K562 (cell line): ENCODE measurements around the gene WDFY2. TPM values are rescaled to one million over a fixed set of nuclear protein-coding genes. Genes with fewer than 3 reads are reported as not detected.

Source experiments
- ATAC-seq: fragments of 200-7000 bp; cut with Tn5 transposase; 3 replicates; pipeline ENCODE4 v1.9.1; 2020; ENCODE audit warnings: moderate library complexity
- BruUV-seq: library from RNA; stranded (reverse); fragments of 400-500 nt; replicated peaks from 2 replicates; lab custom pipeline; 2021; lab: Mats Ljungman, UMichigan
- CTCF ChIA-PET: fragments of 300-600 bp; formaldehyde crosslinking; extraction: SDS; loops from one replicate; lab custom pipeline; 2021; ENCODE audit warnings: low intra/inter-chr PET ratio; lab: Yijun Ruan, JAX
- POLR2A ChIA-PET: fragments of 300-600, 350-650 bp; sonication (Branson Sonifier 250); formaldehyde crosslinking; extraction: SDS; loops from one replicate; lab custom pipeline; 2021; ENCODE audit warnings: antibody characterized with exemption, inconsistent platforms; lab: Yijun Ruan, JAX
- DNase-seq, 4 experiments: peaks; one replicate each; pipeline versions ENCODE4 v3.0.0 to v3.0.0-alpha.2; 2011 to 2018; ENCODE audit warnings: low spot score in 3 of 4, mixed read lengths in 3 of 4; ENCODE audit errors: extremely low read depth in 1 of 4
- FAIRE-seq: peaks from 2 replicates; lab custom pipeline; 2011; peaks lifted over from hg19 to GRCh38; lab: Jason Lieb, UNC
- H2AFZ ChIP-seq: 2 replicates; pipeline ENCODE4 v1.6.0; 2011; ENCODE audit warnings: low read depth, low read length, control low read depth, inconsistent platforms
- H3K27ac ChIP-seq: fragments of 200-600 bp; 3 replicates; pipeline ENCODE4 v1.8.0; 2011; ENCODE audit warnings: low read depth, mild to moderate bottlenecking, control low read depth, inconsistent platforms, low read length, moderate library complexity, mixed read lengths; ENCODE audit errors: extremely low read depth
- H3K27me3 ChIP-seq, 2 experiments: fragments of 300-600 bp in 1 of 2; 2 replicates in 1 of 2; 3 replicates in 1 of 2; pipeline versions ENCODE4 v1.6.0 to v1.8.0; 2011; ENCODE audit warnings: inconsistent platforms in 2 of 2, low read length in 2 of 2, mild to moderate bottlenecking in 1 of 2, mixed read lengths in 1 of 2, moderate library complexity in 1 of 2; ENCODE audit not compliant: control insufficient read depth in 2 of 2, insufficient read depth in 2 of 2
- H3K36me3 ChIP-seq: fragments of 300-600 bp; 3 replicates; pipeline ENCODE4 v1.8.0; 2011; ENCODE audit warnings: mild to moderate bottlenecking, low read length, inconsistent platforms; ENCODE audit not compliant: control insufficient read depth, insufficient read depth
- H3K4me1 ChIP-seq, 2 experiments: fragments of 200-600 bp in 1 of 2; replicated peaks in 1 of 2; 2 replicates in 1 of 2; 3 replicates in 1 of 2; pipeline versions ENCODE4 v1.5.1 to v1.8.0; 2011; ENCODE audit warnings: inconsistent platforms in 2 of 2, low read length in 2 of 2, mild to moderate bottlenecking in 1 of 2, mixed read lengths in 1 of 2, moderate library complexity in 1 of 2; ENCODE audit not compliant: control insufficient read depth in 2 of 2, insufficient read depth in 2 of 2
- H3K4me2 ChIP-seq: 2 replicates; pipeline ENCODE4 v1.6.1; 2011; ENCODE audit warnings: low read length, control low read depth, inconsistent platforms, mixed read lengths; ENCODE audit not compliant: insufficient read depth
- H3K4me3 ChIP-seq: fragments of 200-600 bp; sonication (generic), shearing (Covaris generic); 2 replicates; pipeline ENCODE4 v1.5.1; 2016; ENCODE audit warnings: control low read depth, inconsistent platforms
- H3K79me2 ChIP-seq: fragments of 200-600 bp; 3 replicates; pipeline ENCODE4 v1.8.0; 2011; ENCODE audit warnings: low read length, inconsistent platforms; ENCODE audit not compliant: control insufficient read depth, insufficient read depth
- H3K9ac ChIP-seq, 2 experiments: 2 replicates each; pipeline versions ENCODE4 v1.6.0 to v1.6.1; 2011; ENCODE audit warnings: low read depth in 2 of 2, low read length in 2 of 2, control low read depth in 1 of 2, inconsistent platforms in 1 of 2, mild to moderate bottlenecking in 1 of 2, mixed read lengths in 1 of 2; ENCODE audit not compliant: insufficient read depth in 1 of 2
- H3K9me1 ChIP-seq: one replicate; pipeline ENCODE4 v1.6.0; 2011; ENCODE audit warnings: inconsistent platforms, mild to moderate bottlenecking, low read length, moderate library complexity; ENCODE audit not compliant: control insufficient read depth, insufficient read depth
- H3K9me3 ChIP-seq: replicated peaks from 2 replicates; pipeline ENCODE4 v1.5.1; 2011; ENCODE audit warnings: low read depth, low read length, inconsistent platforms; ENCODE audit not compliant: control insufficient read depth, insufficient read depth
- H4K20me1 ChIP-seq: replicated peaks from 2 replicates; pipeline ENCODE4 v1.6.1; 2011; ENCODE audit warnings: low read length, inconsistent platforms, mixed read lengths; ENCODE audit not compliant: control insufficient read depth, insufficient read depth
- DIDO1 ChIP-seq: fragments of 450-650 bp; IDR thresholded peaks from 2 replicates; pipeline ENCODE4 v1.6.1; 2016; ENCODE audit warnings: low read depth, missing biosample characterization, missing genetic modification characterization
- KAT7 ChIP-seq: sonication (generic); formaldehyde crosslinking; IDR thresholded peaks from 2 replicates; pipeline ENCODE4 v1.8.0; 2022; ENCODE audit warnings: missing genetic modification reagents, mild to moderate bottlenecking, borderline replicate concordance
- PTTG1 ChIP-seq: fragments of 450-650 bp; IDR thresholded peaks from 2 replicates; pipeline ENCODE4 v1.6.1; 2016; ENCODE audit warnings: low read depth, mild to moderate bottlenecking, missing genetic modification characterization, missing compliant biosample characterization
- TEAD2 ChIP-seq: fragments of 450-650 bp; IDR thresholded peaks from 2 replicates; pipeline ENCODE4 v1.6.1; 2016; ENCODE audit warnings: missing genetic modification characterization, control low read depth, missing compliant biosample characterization
- WGBS: fragments of 100-300 bp; shearing (Covaris generic); methylation state at CpG from one replicate; pipeline ENCODE4 v1.1.6; 2016; ENCODE audit warnings: low coverage, mixed read lengths; ENCODE audit not compliant: insufficient coverage; ENCODE audit errors: missing lambda C conversion rate; 5-methylcytosine and 5-hydroxymethylcytosine counted together
- in situ Hi-C: fragments of 300-500 bp; cut with MboI; formaldehyde crosslinking; loops from 4 replicates; pipeline ENCODE4 v1.15.0; 2018; ENCODE audit warnings: inconsistent platforms, mixed read lengths
- intact Hi-C: fragments of 100-400 bp; cut with micrococcal nuclease; formaldehyde crosslinking; loops from 2 replicates; pipeline ENCODE4 v1.14.2; 2022
- polyA plus RNA-seq, 8 experiments: library from polyadenylated mRNA; depleted of rRNA in 4 of 8; stranded (reverse) in 5 of 8; unstranded in 3 of 8; fragments of >200 nt; fragmentation: Nextera tagmentation in 2 of 8; fragmentation: Illumina TruSeq in 1 of 8; extraction: Ambion mirVana in 2 of 8; extraction: Trizol in 1 of 8; gene quantifications; 2 replicates each; pipeline versions ENCODE4 v1.2.1 to v1.2.3, GENCODE V29; 2011 to 2014; ENCODE audit warnings: inconsistent platforms in 1 of 8, missing spikeins in 1 of 8
- total RNA-seq, 7 experiments: library from RNA; depleted of rRNA in 6 of 7; stranded (reverse); fragments of >200 nt in 6 of 7; fragmentation: Illumina TruSeq in 2 of 7; extraction: Trizol in 2 of 7; gene quantifications; 2 replicates each; pipeline versions ENCODE4 v1.2.1 to v1.2.3, GENCODE V29; 2011 to 2021; ENCODE audit warnings: low replicate concordance in 1 of 7
- TF ChIP-seq, protein P1 (sequence below): fragments of 450-650 bp; IDR thresholded peaks from 2 replicates; pipeline ENCODE4 v1.6.1; 2016; ENCODE audit warnings: low read depth
- TF ChIP-seq, protein P2 (sequence below): conservative IDR thresholded peaks from 2 replicates; pipeline ENCODE4 v1.6.1; 2011; ENCODE audit warnings: low read depth, mild to moderate bottlenecking, low read length; ENCODE audit not compliant: control insufficient read depth
- TF ChIP-seq, protein P3 (sequence below): fragments of 450-650 bp; IDR thresholded peaks from 2 replicates; pipeline ENCODE4 v1.7.0; 2016; ENCODE audit warnings: borderline replicate concordance
- TF ChIP-seq, protein P4 (sequence below): sonication (generic); formaldehyde crosslinking; IDR thresholded peaks from 2 replicates; pipeline ENCODE4 v1.5.0; 2020; ENCODE audit warnings: missing genetic modification reagents

WDFY2 gene
- total and polyA plus RNA-seq, 9 of the 15 experiments (the other 6 are each of a cell fraction or from before 2014, with no cell fraction given) = 0.66 to 6.4 (median 4.4) TPM

DNA sequence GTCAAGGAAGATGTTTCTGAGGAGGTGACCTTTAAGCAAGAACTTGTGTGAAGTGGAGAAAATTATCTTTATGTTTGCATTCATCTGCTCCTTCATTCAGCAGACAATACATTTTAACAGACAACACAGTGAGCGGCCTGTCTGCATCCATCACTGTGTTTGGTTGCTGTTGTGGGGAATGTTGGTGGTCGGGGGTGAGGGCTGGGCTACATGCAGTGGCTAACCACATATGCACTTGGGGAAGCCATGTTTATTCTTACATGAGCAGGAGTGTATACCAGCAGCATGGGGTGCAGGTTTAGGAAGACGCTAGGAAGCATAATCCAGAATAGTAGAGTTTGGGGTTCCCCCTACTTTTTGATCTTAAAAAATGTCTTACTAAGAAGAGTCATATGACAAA is 153.3 kb downstream of the WDFY2 start:
- H3K4me1 ChIP-seq = no peaks in the 10 kb centered on the region
- no peak overlapping the region for H2AFZ ChIP-seq
- no peaks in the 10 kb centered on the region for H3K27me3 ChIP-seq
- intact Hi-C loops = no loop called here
- no peaks in the 10 kb centered on the region for H4K20me1 ChIP-seq
- no peak overlapping the region for H3K4me2 ChIP-seq
- no peak overlapping the region for H3K9ac ChIP-seq
- H3K27ac ChIP-seq = no peak overlapping the region
- CTCF ChIA-PET = no interaction called here
- no peak for DNase-seq
- WGBS = 93% methylated on average over 3 of the region's 3 CpGs
- POLR2A ChIA-PET = no interaction called here
- no peak overlapping the region for H3K4me3 ChIP-seq
- no peaks in the 10 kb centered on the region for H3K79me2 ChIP-seq
- ATAC-seq = no peak
- H3K9me1 ChIP-seq = no peaks in the 10 kb centered on the region
- BruUV-seq = no TSS peak
- FAIRE-seq = no peak
- in situ Hi-C loops = no loop called here
- H3K36me3 ChIP-seq = peaks cover 5% of the 10 kb centered on the region; the same call in 1 of the 3 replicates
- H3K9me3 ChIP-seq = no peaks in the 10 kb centered on the region
- TF ChIP-seq, protein P1, sequence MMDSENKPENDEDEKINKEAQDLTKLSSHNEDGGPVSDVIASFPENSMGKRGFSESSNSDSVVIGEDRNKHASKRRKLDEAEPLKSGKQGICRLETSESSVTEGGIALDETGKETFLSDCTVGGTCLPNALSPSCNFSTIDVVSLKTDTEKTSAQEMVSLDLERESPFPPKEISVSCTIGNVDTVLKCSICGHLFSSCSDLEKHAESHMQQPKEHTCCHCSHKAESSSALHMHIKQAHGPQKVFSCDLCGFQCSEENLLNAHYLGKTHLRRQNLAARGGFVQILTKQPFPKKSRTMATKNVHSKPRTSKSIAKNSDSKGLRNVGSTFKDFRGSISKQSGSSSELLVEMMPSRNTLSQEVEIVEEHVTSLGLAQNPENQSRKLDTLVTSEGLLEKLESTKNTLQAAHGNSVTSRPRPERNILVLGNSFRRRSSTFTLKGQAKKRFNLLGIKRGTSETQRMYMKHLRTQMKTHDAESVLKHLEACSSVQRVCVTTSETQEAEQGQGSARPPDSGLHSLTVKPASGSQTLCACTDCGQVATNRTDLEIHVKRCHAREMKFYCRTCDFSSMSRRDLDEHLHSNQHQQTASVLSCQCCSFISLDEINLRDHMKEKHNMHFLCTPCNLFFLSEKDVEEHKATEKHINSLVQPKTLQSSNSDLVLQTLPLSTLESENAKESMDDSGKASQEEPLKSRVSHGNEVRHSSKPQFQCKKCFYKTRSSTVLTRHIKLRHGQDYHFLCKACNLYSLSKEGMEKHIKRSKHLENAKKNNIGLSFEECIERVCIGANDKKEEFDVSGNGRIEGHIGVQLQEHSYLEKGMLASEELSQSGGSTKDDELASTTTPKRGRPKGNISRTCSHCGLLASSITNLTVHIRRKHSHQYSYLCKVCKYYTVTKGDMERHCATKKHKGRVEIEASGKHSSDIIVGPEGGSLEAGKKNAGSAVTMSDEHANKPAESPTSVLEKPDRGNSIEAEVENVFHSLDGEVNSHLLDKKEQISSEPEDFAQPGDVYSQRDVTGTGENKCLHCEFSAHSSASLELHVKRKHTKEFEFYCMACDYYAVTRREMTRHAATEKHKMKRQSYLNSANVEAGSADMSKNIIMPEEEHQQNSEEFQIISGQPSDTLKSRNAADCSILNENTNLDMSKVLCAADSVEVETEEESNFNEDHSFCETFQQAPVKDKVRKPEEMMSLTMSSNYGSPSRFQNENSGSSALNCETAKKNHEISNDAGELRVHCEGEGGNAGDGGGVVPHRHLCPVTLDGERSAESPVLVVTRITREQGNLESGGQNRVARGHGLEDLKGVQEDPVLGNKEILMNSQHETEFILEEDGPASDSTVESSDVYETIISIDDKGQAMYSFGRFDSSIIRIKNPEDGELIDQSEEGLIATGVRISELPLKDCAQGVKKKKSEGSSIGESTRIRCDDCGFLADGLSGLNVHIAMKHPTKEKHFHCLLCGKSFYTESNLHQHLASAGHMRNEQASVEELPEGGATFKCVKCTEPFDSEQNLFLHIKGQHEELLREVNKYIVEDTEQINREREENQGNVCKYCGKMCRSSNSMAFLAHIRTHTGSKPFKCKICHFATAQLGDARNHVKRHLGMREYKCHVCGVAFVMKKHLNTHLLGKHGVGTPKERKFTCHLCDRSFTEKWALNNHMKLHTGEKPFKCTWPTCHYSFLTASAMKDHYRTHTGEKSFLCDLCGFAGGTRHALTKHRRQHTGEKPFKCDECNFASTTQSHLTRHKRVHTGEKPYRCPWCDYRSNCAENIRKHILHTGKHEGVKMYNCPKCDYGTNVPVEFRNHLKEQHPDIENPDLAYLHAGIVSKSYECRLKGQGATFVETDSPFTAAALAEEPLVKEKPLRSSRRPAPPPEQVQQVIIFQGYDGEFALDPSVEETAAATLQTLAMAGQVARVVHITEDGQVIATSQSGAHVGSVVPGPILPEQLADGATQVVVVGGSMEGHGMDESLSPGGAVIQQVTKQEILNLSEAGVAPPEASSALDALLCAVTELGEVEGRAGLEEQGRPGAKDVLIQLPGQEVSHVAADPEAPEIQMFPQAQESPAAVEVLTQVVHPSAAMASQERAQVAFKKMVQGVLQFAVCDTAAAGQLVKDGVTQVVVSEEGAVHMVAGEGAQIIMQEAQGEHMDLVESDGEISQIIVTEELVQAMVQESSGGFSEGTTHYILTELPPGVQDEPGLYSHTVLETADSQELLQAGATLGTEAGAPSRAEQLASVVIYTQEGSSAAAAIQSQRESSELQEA = no peak
- TF ChIP-seq DIDO1 (tag) (no peak), PTTG1 (no peak), TEAD2 (tag) (no peak), KAT7 (no peak)
- TF ChIP-seq, protein P2, sequence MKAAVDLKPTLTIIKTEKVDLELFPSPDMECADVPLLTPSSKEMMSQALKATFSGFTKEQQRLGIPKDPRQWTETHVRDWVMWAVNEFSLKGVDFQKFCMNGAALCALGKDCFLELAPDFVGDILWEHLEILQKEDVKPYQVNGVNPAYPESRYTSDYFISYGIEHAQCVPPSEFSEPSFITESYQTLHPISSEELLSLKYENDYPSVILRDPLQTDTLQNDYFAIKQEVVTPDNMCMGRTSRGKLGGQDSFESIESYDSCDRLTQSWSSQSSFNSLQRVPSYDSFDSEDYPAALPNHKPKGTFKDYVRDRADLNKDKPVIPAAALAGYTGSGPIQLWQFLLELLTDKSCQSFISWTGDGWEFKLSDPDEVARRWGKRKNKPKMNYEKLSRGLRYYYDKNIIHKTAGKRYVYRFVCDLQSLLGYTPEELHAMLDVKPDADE = no peak
- TF ChIP-seq, protein P3, sequence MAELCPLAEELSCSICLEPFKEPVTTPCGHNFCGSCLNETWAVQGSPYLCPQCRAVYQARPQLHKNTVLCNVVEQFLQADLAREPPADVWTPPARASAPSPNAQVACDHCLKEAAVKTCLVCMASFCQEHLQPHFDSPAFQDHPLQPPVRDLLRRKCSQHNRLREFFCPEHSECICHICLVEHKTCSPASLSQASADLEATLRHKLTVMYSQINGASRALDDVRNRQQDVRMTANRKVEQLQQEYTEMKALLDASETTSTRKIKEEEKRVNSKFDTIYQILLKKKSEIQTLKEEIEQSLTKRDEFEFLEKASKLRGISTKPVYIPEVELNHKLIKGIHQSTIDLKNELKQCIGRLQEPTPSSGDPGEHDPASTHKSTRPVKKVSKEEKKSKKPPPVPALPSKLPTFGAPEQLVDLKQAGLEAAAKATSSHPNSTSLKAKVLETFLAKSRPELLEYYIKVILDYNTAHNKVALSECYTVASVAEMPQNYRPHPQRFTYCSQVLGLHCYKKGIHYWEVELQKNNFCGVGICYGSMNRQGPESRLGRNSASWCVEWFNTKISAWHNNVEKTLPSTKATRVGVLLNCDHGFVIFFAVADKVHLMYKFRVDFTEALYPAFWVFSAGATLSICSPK = no peak
- TF ChIP-seq, protein P4, sequence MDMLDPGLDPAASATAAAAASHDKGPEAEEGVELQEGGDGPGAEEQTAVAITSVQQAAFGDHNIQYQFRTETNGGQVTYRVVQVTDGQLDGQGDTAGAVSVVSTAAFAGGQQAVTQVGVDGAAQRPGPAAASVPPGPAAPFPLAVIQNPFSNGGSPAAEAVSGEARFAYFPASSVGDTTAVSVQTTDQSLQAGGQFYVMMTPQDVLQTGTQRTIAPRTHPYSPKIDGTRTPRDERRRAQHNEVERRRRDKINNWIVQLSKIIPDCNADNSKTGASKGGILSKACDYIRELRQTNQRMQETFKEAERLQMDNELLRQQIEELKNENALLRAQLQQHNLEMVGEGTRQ (CRISPR knock-in tag) = no peak
